ENCODE data around the gene HPS3. TPM values are rescaled to one million over a fixed set of nuclear protein-coding genes. Genes with fewer than 3 reads are reported as not detected.

The HPS3 gene
- total and polyA plus RNA-seq, 2 experiments from 2014 or later, result 14.5 to 18.4 TPM

DNA sequence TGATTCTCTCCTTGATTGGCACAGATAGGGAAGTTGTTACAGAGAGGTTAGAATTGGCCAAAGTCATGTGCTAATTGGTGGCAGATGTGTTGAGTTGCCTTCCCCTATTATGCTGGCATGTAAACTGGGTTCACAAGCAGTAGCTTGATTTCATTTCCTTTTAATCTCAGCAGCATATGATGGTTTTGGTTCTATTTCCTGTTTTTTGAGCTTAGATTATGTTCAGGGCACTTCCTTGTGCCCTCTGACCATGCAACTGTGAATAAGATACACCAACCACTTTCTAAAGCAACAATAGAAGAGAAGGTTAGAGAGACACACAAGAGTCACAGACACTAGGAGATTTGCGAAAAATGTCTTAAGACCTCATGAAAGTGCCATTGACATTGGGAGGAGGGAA is 16.5 kb downstream of the HPS3 start:
- no peak for TF ChIP-seq EZH2 (IDR thresholded peaks at IDR 0.05; ENCODE audit: insufficient read depth, poor library complexity, severe bottlenecking)
- no peak for TF ChIP-seq EZH2phosphoT487 (IDR thresholded peaks at IDR 0.05; ENCODE audit: insufficient read depth, low read depth)
- Histone ChIP-seq H3F3A (ENCODE audit: insufficient read depth) (no peaks in the 10 kb centered on the region), H3K36me3 (ENCODE audit: low read depth) (peaks cover 15% of the 10 kb centered on the region; the same call in 1 of the 2 replicates), H3K4me3 (no peak overlapping the region), H3K9me3 (ENCODE audit: low read depth) (no peaks in the 10 kb centered on the region), H3K9me2 (ENCODE audit: insufficient read depth) (no peaks in the 10 kb centered on the region), H3K79me2 (ENCODE audit: insufficient read depth) (no peaks in the 10 kb centered on the region), H3K9ac (no peak overlapping the region), H3K27me3 (replicated peaks; ENCODE audit: insufficient read depth) (no peaks in the 10 kb centered on the region), H4K20me1 (ENCODE audit: insufficient read depth) (no peaks in the 10 kb centered on the region), H3K4me2 (ENCODE audit: unreplicated experiment) (no peak overlapping the region), H3K27ac (no peak overlapping the region), H3K4me1 (ENCODE audit: insufficient read depth) (no peaks in the 10 kb centered on the region), H2AFZ (no peak overlapping the region)
- no peak for DNase-seq
- in situ Hi-C loops (cut with MboI), result no loop called here
- 95 to 96% methylated on average over 1 of the region's 1 CpG for WGBS, 2 experiments (ENCODE audit: low coverage in 1 of 2, low lambda C conversion rate in 2 of 2, missing lambda C conversion rate in 2 of 2)

DNA sequence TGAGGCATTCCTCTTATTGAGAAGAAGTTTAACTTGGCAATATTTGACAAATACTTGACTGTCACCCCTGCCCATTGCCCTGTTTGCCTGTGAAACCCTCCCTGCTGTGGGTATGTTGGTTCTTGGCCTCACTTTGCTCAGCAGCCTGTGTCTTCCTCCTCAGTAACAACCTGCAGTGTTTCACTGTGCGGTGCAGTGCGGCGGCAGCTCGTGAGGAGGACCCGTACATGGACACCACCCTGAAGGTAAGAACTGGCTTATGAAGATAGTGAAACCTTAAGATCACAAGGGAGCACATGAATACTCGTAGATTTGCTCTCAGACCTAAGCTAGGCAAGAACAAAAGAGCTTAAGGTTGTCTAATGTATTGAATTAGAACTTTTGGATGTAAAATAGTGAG is 21.0 kb downstream of the HPS3 start:
- no peak for DNase-seq
- Histone ChIP-seq H3K27me3 (replicated peaks; ENCODE audit: insufficient read depth) (no peaks in the 10 kb centered on the region), H3K9me2 (ENCODE audit: insufficient read depth) (no peaks in the 10 kb centered on the region), H2AFZ (no peak overlapping the region), H3K4me1 (ENCODE audit: insufficient read depth) (peaks cover 19% of the 10 kb centered on the region), H3K9ac (no peak overlapping the region), H3K27ac (no peak overlapping the region), H3F3A (ENCODE audit: insufficient read depth) (no peaks in the 10 kb centered on the region), H3K36me3 (ENCODE audit: low read depth) (peaks cover 21% of the 10 kb centered on the region), H4K20me1 (ENCODE audit: insufficient read depth) (no peaks in the 10 kb centered on the region), H3K9me3 (ENCODE audit: low read depth) (no peaks in the 10 kb centered on the region), H3K4me2 (ENCODE audit: unreplicated experiment) (no peak overlapping the region), H3K79me2 (ENCODE audit: insufficient read depth) (no peaks in the 10 kb centered on the region), H3K4me3 (no peak overlapping the region)
- TF ChIP-seq EZH2 (IDR thresholded peaks at IDR 0.05; ENCODE audit: insufficient read depth, poor library complexity, severe bottlenecking), result no peak
- TF ChIP-seq EZH2phosphoT487 (IDR thresholded peaks at IDR 0.05; ENCODE audit: insufficient read depth, low read depth), result no peak
- WGBS, 2 experiments (ENCODE audit: low coverage in 1 of 2, low lambda C conversion rate in 2 of 2, missing lambda C conversion rate in 2 of 2), result 99 to 100% methylated on average over 6 of the region's 6 CpGs
- in situ Hi-C loops (cut with MboI), result no loop called here

DNA sequence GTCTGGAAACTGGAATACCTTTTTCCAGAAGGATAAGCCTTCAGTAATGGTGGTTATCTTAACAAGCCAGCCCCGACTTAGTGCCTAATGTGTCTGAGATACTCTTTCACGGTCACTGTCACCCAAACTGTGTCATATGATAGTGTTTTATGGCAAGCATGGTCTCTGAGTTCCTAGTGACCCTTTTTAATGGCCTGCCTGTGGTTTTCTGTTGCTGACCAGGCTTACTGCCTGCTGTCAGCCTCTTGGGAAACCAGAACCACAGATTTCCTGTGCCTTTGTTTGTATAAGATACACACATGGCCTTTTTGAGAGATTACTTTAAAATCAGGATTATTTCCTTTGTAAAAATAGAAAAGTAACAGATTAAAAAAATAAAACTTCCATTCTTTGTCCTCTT is 22.4 kb downstream of the HPS3 start:
- Histone ChIP-seq H3K9me2 (ENCODE audit: insufficient read depth) (no peaks in the 10 kb centered on the region), H2AFZ (no peak overlapping the region), H3K36me3 (ENCODE audit: low read depth) (peaks cover 24% of the 10 kb centered on the region), H3K4me3 (no peak overlapping the region), H3K79me2 (ENCODE audit: insufficient read depth) (no peaks in the 10 kb centered on the region), H3K9me3 (ENCODE audit: low read depth) (no peaks in the 10 kb centered on the region), H3F3A (ENCODE audit: insufficient read depth) (no peaks in the 10 kb centered on the region), H3K27me3 (replicated peaks; ENCODE audit: insufficient read depth) (no peaks in the 10 kb centered on the region), H3K9ac (peak overlapping the region; percentile 51), H3K4me1 (ENCODE audit: insufficient read depth) (peaks cover 19% of the 10 kb centered on the region), H3K27ac (peak overlapping the region; percentile 57), H4K20me1 (ENCODE audit: insufficient read depth) (no peaks in the 10 kb centered on the region), H3K4me2 (ENCODE audit: unreplicated experiment) (peak overlapping the region; percentile 21)
- in situ Hi-C loops (cut with MboI), result no loop called here
- TF ChIP-seq EZH2phosphoT487 (IDR thresholded peaks at IDR 0.05; ENCODE audit: insufficient read depth, low read depth), result no peak
- no peak for TF ChIP-seq EZH2 (IDR thresholded peaks at IDR 0.05; ENCODE audit: insufficient read depth, poor library complexity, severe bottlenecking)
- 87 to 100% methylated on average over 2 of the region's 2 CpGs for WGBS, 2 experiments (ENCODE audit: low coverage in 1 of 2, low lambda C conversion rate in 2 of 2, missing lambda C conversion rate in 2 of 2)
- peak; percentile 48 for DNase-seq

DNA sequence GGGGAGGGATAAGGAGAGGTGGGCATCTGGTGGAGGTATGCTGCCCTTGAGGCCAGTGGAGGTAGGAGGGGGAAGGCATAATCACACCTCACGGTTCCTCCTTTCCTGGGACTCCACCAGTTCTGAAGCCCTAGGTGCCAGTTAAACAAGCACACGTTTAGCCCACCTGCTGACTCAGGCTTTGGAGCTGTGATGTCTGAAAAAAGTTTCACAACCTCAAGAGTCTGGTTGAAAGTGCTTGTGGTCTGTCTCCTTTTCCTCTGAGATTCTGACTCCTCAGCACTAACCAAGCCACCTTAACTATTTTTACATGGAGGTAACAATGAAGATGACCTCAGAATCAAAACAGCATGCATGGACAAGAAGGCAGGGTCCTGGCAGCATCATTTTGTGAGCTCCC is 23.0 kb downstream of the HPS3 start:
- peak; percentile 59 for DNase-seq
- Histone ChIP-seq H3K27me3 (replicated peaks; ENCODE audit: insufficient read depth) (no peaks in the 10 kb centered on the region), H2AFZ (no peak overlapping the region), H3K4me2 (ENCODE audit: unreplicated experiment) (peak overlapping the region; percentile 21), H3K9me2 (ENCODE audit: insufficient read depth) (no peaks in the 10 kb centered on the region), H3K4me1 (ENCODE audit: insufficient read depth) (peaks cover 19% of the 10 kb centered on the region), H3F3A (ENCODE audit: insufficient read depth) (no peaks in the 10 kb centered on the region), H3K9me3 (ENCODE audit: low read depth) (no peaks in the 10 kb centered on the region), H3K27ac (peak overlapping the region; percentile 57), H3K79me2 (ENCODE audit: insufficient read depth) (no peaks in the 10 kb centered on the region), H3K36me3 (ENCODE audit: low read depth) (peaks cover 24% of the 10 kb centered on the region), H3K9ac (peak overlapping the region; percentile 51), H3K4me3 (no peak overlapping the region), H4K20me1 (ENCODE audit: insufficient read depth) (no peaks in the 10 kb centered on the region)
- TF ChIP-seq EZH2 (IDR thresholded peaks at IDR 0.05; ENCODE audit: insufficient read depth, poor library complexity, severe bottlenecking), result no peak
- no peak for TF ChIP-seq EZH2phosphoT487 (IDR thresholded peaks at IDR 0.05; ENCODE audit: insufficient read depth, low read depth)
- in situ Hi-C loops (cut with MboI), result no loop called here
- WGBS, 2 experiments (ENCODE audit: low coverage in 1 of 2, low lambda C conversion rate in 2 of 2, missing lambda C conversion rate in 2 of 2), result 87 to 93% methylated on average over 2 of the region's 2 CpGs

DNA sequence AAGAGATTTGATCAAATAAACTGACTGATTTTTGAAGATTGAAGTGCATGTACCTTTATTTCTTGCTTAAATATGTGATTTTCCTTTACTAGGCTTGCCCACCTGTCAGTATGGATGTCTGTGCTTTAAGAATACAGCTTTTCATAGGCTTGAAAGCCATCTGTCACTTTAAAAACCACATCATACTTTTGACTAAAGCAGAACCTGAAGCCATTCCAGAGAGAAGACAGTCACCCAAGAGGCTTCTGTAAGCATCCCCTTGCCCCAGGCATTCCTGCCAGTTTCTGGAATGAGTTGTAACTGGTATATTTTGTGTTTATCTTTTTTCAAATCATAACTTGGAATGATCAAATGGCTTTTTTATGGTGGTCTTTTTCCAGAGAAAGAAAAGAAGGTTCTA is 24.0 kb downstream of the HPS3 start:
- Histone ChIP-seq H3F3A (ENCODE audit: insufficient read depth) (no peaks in the 10 kb centered on the region), H3K9me3 (ENCODE audit: low read depth) (no peaks in the 10 kb centered on the region), H3K4me2 (ENCODE audit: unreplicated experiment) (no peak overlapping the region), H3K27me3 (replicated peaks; ENCODE audit: insufficient read depth) (no peaks in the 10 kb centered on the region), H3K27ac (no peak overlapping the region), H2AFZ (no peak overlapping the region), H3K9me2 (ENCODE audit: insufficient read depth) (no peaks in the 10 kb centered on the region), H4K20me1 (ENCODE audit: insufficient read depth) (no peaks in the 10 kb centered on the region), H3K36me3 (ENCODE audit: low read depth) (peaks cover 33% of the 10 kb centered on the region), H3K9ac (no peak overlapping the region), H3K4me1 (ENCODE audit: insufficient read depth) (peaks cover 19% of the 10 kb centered on the region), H3K79me2 (ENCODE audit: insufficient read depth) (no peaks in the 10 kb centered on the region), H3K4me3 (no peak overlapping the region)
- no peak for TF ChIP-seq EZH2 (IDR thresholded peaks at IDR 0.05; ENCODE audit: insufficient read depth, poor library complexity, severe bottlenecking)
- TF ChIP-seq EZH2phosphoT487 (IDR thresholded peaks at IDR 0.05; ENCODE audit: insufficient read depth, low read depth), result no peak
- in situ Hi-C loops (cut with MboI), result no loop called here
- no peak for DNase-seq
